ENCODE results near the gene C1orf159. TPM values are rescaled to one million over a fixed set of nuclear protein-coding genes. Genes with fewer than 3 reads are reported as not detected.
A peak's percentile ranks its signal among the peaks of the same experiment; 100 is the strongest.

The C1orf159 gene
- total and polyA plus RNA-seq, 2 experiments from 2014 or later, result 9.6 to 21.5 TPM

- H3K4me3 Mint-ChIP-seq, result no peak overlapping the region
- H3K27me3 Mint-ChIP-seq (ENCODE audit: insufficient read depth, low read depth, poor library complexity), result peaks cover 30% of the 10 kb centered on the region
- H3K27ac ChIP-seq (ENCODE audit: low read depth), result no peak overlapping the region
- peak overlapping the region; percentile 46 for H3K4me3 ChIP-seq
- no peaks in the 10 kb centered on the region for H3K27me3 ChIP-seq (ENCODE audit: insufficient read depth)
- 0 out of 2 replicates have a peak, but pooled peaks cover 11% of the 10 kb centered on the region for H3F3A ChIP-seq (replicated peaks; ENCODE audit: low read depth)
- H3K9me2 ChIP-seq (ENCODE audit: insufficient read depth), result no peaks in the 10 kb centered on the region
- H3K36me3 Mint-ChIP-seq (ENCODE audit: low read depth), result peaks cover 2% of the 10 kb centered on the region; the same call in 1 of the 3 replicates
- no peaks in the 10 kb centered on the region for H3K36me3 ChIP-seq (ENCODE audit: insufficient read depth)
- peaks cover 14% of the 10 kb centered on the region for H3K4me1 Mint-ChIP-seq
- no peaks in the 10 kb centered on the region for H4K20me1 ChIP-seq (replicated peaks; ENCODE audit: insufficient read depth)
- H3K79me2 ChIP-seq (replicated peaks; ENCODE audit: insufficient read depth), result peaks cover 11% of the 10 kb centered on the region; the same call in 1 of the 2 replicates
- TF ChIP-seq POLR2AphosphoS5 (IDR thresholded peaks at IDR 0.05; ENCODE audit: low read depth) (peak; percentile 33; the same call in 1 of the 2 replicates), EZH2 (IDR thresholded peaks at IDR 0.05; ENCODE audit: low read depth, unreplicated experiment) (no peak), EZH2phosphoT487 (IDR thresholded peaks at IDR 0.05; ENCODE audit: unreplicated experiment) (no peak), REST (IDR thresholded peaks at IDR 0.05; ENCODE audit: unreplicated experiment) (no peak), JUNB (IDR thresholded peaks at IDR 0.05; ENCODE audit: unreplicated experiment) (no peak), CREB1 (CRISPR knock-in tag; IDR thresholded peaks at IDR 0.05; ENCODE audit: low read depth) (peak; percentile 65), ZNF331 (CRISPR knock-in tag; IDR thresholded peaks at IDR 0.05; ENCODE audit: low read depth) (no peak), ZNF114 (CRISPR knock-in tag; IDR thresholded peaks at IDR 0.05) (no peak), NANOG (IDR thresholded peaks at IDR 0.05; ENCODE audit: borderline replicate concordance) (no peak), STAT1 (IDR thresholded peaks at IDR 0.05; ENCODE audit: unreplicated experiment) (no peak)
- TF ChIP-seq, protein P1, sequence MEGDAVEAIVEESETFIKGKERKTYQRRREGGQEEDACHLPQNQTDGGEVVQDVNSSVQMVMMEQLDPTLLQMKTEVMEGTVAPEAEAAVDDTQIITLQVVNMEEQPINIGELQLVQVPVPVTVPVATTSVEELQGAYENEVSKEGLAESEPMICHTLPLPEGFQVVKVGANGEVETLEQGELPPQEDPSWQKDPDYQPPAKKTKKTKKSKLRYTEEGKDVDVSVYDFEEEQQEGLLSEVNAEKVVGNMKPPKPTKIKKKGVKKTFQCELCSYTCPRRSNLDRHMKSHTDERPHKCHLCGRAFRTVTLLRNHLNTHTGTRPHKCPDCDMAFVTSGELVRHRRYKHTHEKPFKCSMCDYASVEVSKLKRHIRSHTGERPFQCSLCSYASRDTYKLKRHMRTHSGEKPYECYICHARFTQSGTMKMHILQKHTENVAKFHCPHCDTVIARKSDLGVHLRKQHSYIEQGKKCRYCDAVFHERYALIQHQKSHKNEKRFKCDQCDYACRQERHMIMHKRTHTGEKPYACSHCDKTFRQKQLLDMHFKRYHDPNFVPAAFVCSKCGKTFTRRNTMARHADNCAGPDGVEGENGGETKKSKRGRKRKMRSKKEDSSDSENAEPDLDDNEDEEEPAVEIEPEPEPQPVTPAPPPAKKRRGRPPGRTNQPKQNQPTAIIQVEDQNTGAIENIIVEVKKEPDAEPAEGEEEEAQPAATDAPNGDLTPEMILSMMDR (conservative IDR thresholded peaks at IDR 0.05; ENCODE audit: low read depth in 2 of 2), result no peak
- TF ChIP-seq, protein P2, sequence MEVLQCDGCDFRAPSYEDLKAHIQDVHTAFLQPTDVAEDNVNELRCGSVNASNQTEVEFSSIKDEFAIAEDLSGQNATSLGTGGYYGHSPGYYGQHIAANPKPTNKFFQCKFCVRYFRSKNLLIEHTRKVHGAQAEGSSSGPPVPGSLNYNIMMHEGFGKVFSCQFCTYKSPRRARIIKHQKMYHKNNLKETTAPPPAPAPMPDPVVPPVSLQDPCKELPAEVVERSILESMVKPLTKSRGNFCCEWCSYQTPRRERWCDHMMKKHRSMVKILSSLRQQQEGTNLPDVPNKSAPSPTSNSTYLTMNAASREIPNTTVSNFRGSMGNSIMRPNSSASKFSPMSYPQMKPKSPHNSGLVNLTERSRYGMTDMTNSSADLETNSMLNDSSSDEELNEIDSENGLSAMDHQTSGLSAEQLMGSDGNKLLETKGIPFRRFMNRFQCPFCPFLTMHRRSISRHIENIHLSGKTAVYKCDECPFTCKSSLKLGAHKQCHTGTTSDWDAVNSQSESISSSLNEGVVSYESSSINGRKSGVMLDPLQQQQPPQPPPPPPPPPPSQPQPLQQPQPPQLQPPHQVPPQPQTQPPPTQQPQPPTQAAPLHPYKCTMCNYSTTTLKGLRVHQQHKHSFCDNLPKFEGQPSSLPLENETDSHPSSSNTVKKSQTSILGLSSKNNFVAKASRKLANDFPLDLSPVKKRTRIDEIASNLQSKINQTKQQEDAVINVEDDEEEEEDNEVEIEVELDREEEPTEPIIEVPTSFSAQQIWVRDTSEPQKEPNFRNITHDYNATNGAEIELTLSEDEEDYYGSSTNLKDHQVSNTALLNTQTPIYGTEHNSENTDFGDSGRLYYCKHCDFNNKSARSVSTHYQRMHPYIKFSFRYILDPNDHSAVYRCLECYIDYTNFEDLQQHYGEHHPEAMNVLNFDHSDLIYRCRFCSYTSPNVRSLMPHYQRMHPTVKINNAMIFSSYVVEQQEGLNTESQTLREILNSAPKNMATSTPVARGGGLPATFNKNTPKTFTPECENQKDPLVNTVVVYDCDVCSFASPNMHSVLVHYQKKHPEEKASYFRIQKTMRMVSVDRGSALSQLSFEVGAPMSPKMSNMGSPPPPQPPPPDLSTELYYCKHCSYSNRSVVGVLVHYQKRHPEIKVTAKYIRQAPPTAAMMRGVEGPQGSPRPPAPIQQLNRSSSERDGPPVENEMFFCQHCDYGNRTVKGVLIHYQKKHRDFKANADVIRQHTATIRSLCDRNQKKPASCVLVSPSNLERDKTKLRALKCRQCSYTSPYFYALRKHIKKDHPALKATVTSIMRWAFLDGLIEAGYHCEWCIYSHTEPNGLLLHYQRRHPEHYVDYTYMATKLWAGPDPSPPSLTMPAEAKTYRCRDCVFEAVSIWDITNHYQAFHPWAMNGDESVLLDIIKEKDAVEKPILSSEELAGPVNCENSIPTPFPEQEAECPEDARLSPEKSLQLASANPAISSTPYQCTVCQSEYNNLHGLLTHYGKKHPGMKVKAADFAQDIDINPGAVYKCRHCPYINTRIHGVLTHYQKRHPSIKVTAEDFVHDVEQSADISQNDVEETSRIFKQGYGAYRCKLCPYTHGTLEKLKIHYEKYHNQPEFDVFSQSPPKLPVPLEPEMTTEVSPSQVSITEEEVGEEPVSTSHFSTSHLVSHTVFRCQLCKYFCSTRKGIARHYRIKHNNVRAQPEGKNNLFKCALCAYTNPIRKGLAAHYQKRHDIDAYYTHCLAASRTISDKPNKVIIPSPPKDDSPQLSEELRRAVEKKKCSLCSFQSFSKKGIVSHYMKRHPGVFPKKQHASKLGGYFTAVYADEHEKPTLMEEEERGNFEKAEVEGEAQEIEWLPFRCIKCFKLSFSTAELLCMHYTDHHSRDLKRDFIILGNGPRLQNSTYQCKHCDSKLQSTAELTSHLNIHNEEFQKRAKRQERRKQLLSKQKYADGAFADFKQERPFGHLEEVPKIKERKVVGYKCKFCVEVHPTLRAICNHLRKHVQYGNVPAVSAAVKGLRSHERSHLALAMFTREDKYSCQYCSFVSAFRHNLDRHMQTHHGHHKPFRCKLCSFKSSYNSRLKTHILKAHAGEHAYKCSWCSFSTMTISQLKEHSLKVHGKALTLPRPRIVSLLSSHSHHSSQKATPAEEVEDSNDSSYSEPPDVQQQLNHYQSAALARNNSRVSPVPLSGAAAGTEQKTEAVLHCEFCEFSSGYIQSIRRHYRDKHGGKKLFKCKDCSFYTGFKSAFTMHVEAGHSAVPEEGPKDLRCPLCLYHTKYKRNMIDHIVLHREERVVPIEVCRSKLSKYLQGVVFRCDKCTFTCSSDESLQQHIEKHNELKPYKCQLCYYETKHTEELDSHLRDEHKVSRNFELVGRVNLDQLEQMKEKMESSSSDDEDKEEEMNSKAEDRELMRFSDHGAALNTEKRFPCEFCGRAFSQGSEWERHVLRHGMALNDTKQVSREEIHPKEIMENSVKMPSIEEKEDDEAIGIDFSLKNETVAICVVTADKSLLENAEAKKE (CRISPR knock-in tag; IDR thresholded peaks at IDR 0.05), result no peak
- TF ChIP-seq, protein P3, sequence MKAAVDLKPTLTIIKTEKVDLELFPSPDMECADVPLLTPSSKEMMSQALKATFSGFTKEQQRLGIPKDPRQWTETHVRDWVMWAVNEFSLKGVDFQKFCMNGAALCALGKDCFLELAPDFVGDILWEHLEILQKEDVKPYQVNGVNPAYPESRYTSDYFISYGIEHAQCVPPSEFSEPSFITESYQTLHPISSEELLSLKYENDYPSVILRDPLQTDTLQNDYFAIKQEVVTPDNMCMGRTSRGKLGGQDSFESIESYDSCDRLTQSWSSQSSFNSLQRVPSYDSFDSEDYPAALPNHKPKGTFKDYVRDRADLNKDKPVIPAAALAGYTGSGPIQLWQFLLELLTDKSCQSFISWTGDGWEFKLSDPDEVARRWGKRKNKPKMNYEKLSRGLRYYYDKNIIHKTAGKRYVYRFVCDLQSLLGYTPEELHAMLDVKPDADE (IDR thresholded peaks at IDR 0.05), result no peak
- DNase-seq (ENCODE audit: low spot score), result peak; percentile 72
- ATAC-seq, result peak; percentile 53
- H3K27ac Mint-ChIP-seq, result no peak overlapping the region
- no peak overlapping the region for H2AFZ ChIP-seq
- H3K9me3 Mint-ChIP-seq, result no peaks in the 10 kb centered on the region
- H3K4me2 ChIP-seq, result peak overlapping the region; percentile 67; the same call in 1 of the 2 replicates
- H3K4me1 ChIP-seq (ENCODE audit: insufficient read depth), result peaks cover 14% of the 10 kb centered on the region; the same call in 1 of the 2 replicates
Measured at GRCh38 chr1:1162597-1163537, 47.0 kb upstream of the C1orf159 start.
